Fibroblast of villous mesenchyme (primary cell): ENCODE data around the gene ROCK2. TPM values are rescaled to one million over a fixed set of nuclear protein-coding genes. Genes with fewer than 3 reads are reported as not detected.
"Not testable (repeated sequence)": the region's sequence is repeated elsewhere in the genome, so short reads cannot be mapped to it uniquely, and the experiment has no call there.

ENCODE experiments used
- DNase-seq: peaks from one replicate; pipeline ENCODE4 v3.0.0-alpha.2; 2010; ENCODE audit warnings: low read depth
- H3K4me3 ChIP-seq: 2 replicates; pipeline ENCODE4 v1.5.1; 2011; ENCODE audit warnings: low read depth, mild to moderate bottlenecking, low read length
- CTCF ChIP-seq: IDR thresholded peaks from 2 replicates; pipeline ENCODE4 v1.5.1; 2012; ENCODE audit warnings: low read depth, mild to moderate bottlenecking, low read length; ENCODE audit not compliant: insufficient read depth
- total RNA-seq: library from RNA; depleted of rRNA; stranded (reverse); fragments of >200 nt; gene quantifications from 2 replicates; pipeline ENCODE4 v1.2.3, GENCODE V29; 2012

Gene ROCK2
- total RNA-seq, 1 donor = 54.0 TPM

GRCh38 chr2:11235583-11235982 lies 108.9 kb downstream of the ROCK2 start:
- H3K4me3 ChIP-seq = no peak overlapping the region
- no peak for DNase-seq
- TF ChIP-seq CTCF = no peak

- TF ChIP-seq CTCF = peak; percentile 37
- peak; percentile 39 for DNase-seq
- no peak overlapping the region for H3K4me3 ChIP-seq
Observed at GRCh38 chr2:11234309-11234708, 110.1 kb downstream of the ROCK2 start.

- H3K4me3 ChIP-seq, DNase-seq: not testable (repeated sequence)
Observed at GRCh38 chr2:11231193-11231592, 113.2 kb downstream of the ROCK2 start.

GRCh38 chr2:11228692-11229091 lies 115.7 kb downstream of the ROCK2 start:
- TF ChIP-seq CTCF = no peak
- no peak for DNase-seq
- H3K4me3 ChIP-seq = no peak overlapping the region

GRCh38 chr2:11227595-11227994 lies 116.8 kb downstream of the ROCK2 start:
- H3K4me3 ChIP-seq = no peak overlapping the region
- DNase-seq = no peak
- no peak for TF ChIP-seq CTCF

GRCh38 chr2:11224887-11225286 lies 119.5 kb downstream of the ROCK2 start:
- TF ChIP-seq CTCF = no peak
- DNase-seq = no peak
- no peak overlapping the region for H3K4me3 ChIP-seq

GRCh38 chr2:11222845-11223244 lies 121.6 kb downstream of the ROCK2 start:
- DNase-seq = no peak
- H3K4me3 ChIP-seq = no peak overlapping the region
- TF ChIP-seq CTCF = no peak
